Measurements from ENCODE around the gene OMP. TPM values are rescaled to one million over a fixed set of nuclear protein-coding genes. Genes with fewer than 3 reads are reported as not detected.

The OMP gene
- total and polyA plus RNA-seq, 2 of the 13 experiments (the other 11 are each of a cell fraction or from before 2014, with no cell fraction given), result not detected

GRCh38 chr11:77147668-77148321, 45.2 kb downstream of the OMP start:
- in situ Hi-C loops (cut with HindIII; ENCODE audit: extremely low pct_ligation_motif_present, low pct_unique_long_range_greater_than_20kb), result no loop called here
- H3K27ac ChIP-seq (ENCODE audit: extremely low read length, insufficient read depth, low read length), result no peak overlapping the region
- intact Hi-C loops (cut with micrococcal nuclease; ENCODE audit: unreplicated experiment), result no loop called here
- H3K9me3 ChIP-seq (ENCODE audit: low read length), result no peaks in the 10 kb centered on the region
- no peak overlapping the region for H3K4me3 ChIP-seq (replicated peaks in 1 of 3; ENCODE audit: insufficient read depth in 1 of 3, low read depth in 2 of 3, low read length in 3 of 3)
- no TSS peak for BruUV-seq (replicated peaks)
- DNase-seq (ENCODE audit: low spot score) (no peak), ATAC-seq (no peak), FAIRE-seq (no peak)
- ChIA-PET POLR2A (no interaction called here), CTCF (ENCODE audit: low intra/inter-chr PET ratio, low total read pairs) (no interaction called here)
- H4K20me1 ChIP-seq (ENCODE audit: insufficient read depth, low read length), result no peaks in the 10 kb centered on the region
- H3K27me3 ChIP-seq (ENCODE audit: control insufficient read depth in 1 of 2, insufficient read depth in 2 of 2, low read length in 2 of 2), result no peaks in the 10 kb centered on the region
- whole genome bisulfite sequencing (ENCODE audit: low lambda C conversion rate), result 95% methylated on average over 31 of the region's 47 CpGs
- no peak overlapping the region for H3K9ac ChIP-seq (ENCODE audit: insufficient read depth, low read depth, low read length)
- no peaks in the 10 kb centered on the region for H3K36me3 ChIP-seq (replicated peaks in 1 of 2; ENCODE audit: control insufficient read depth in 1 of 2, insufficient read depth in 2 of 2, low read length in 2 of 2)
- no peaks in the 10 kb centered on the region for H3K79me2 ChIP-seq (ENCODE audit: insufficient read depth, low read length)
- peaks cover 44% of the 10 kb centered on the region for H3K4me1 ChIP-seq (ENCODE audit: insufficient read depth, low read length)
- H3K4me2 ChIP-seq (ENCODE audit: low read depth, low read length), result no peak overlapping the region
- TF ChIP-seq ZNF501 (CRISPR knock-in tag; IDR thresholded peaks at IDR 0.05) (no peak), CEBPB (IDR thresholded peaks at IDR 0.05; ENCODE audit: borderline replicate concordance, low read depth, low read length) (peak; percentile 74)
- H2AFZ ChIP-seq (ENCODE audit: low read length), result no peak overlapping the region

GRCh38 chr11:77148963-77149715, 46.5 kb downstream of the OMP start:
- Histone ChIP-seq H3K4me3 (replicated peaks in 1 of 3; ENCODE audit: insufficient read depth in 1 of 3, low read depth in 2 of 3, low read length in 3 of 3) (no peak overlapping the region), H3K9me3 (ENCODE audit: low read length) (no peaks in the 10 kb centered on the region), H3K79me2 (ENCODE audit: insufficient read depth, low read length) (no peaks in the 10 kb centered on the region), H4K20me1 (ENCODE audit: insufficient read depth, low read length) (no peaks in the 10 kb centered on the region), H3K27me3 (ENCODE audit: control insufficient read depth in 1 of 2, insufficient read depth in 2 of 2, low read length in 2 of 2) (no peaks in the 10 kb centered on the region), H3K27ac (ENCODE audit: extremely low read length, insufficient read depth, low read length) (no peak overlapping the region), H3K9ac (ENCODE audit: insufficient read depth, low read depth, low read length) (no peak overlapping the region), H3K4me1 (ENCODE audit: insufficient read depth, low read length) (peaks cover 40% of the 10 kb centered on the region), H3K36me3 (replicated peaks in 1 of 2; ENCODE audit: control insufficient read depth in 1 of 2, insufficient read depth in 2 of 2, low read length in 2 of 2) (no peaks in the 10 kb centered on the region), H3K4me2 (ENCODE audit: low read depth, low read length) (no peak overlapping the region), H2AFZ (ENCODE audit: low read length) (no peak overlapping the region)
- no peak for FAIRE-seq
- ATAC-seq, result no peak
- BruUV-seq (replicated peaks), result no TSS peak
- CTCF ChIA-PET (ENCODE audit: low intra/inter-chr PET ratio, low total read pairs), result no interaction called here
- no peak for DNase-seq (ENCODE audit: low spot score)
- 93% methylated on average over 5 of the region's 8 CpGs for WGBS (ENCODE audit: low lambda C conversion rate)
- POLR2A ChIA-PET, result no interaction called here
- intact Hi-C loops (cut with micrococcal nuclease; ENCODE audit: unreplicated experiment), result no loop called here
- in situ Hi-C loops (cut with HindIII; ENCODE audit: extremely low pct_ligation_motif_present, low pct_unique_long_range_greater_than_20kb), result no loop called here
- no peak for TF ChIP-seq ZNF276 (CRISPR knock-in tag; IDR thresholded peaks at IDR 0.05; ENCODE audit: low read depth)
- TF ChIP-seq ZNF432 (CRISPR knock-in tag; IDR thresholded peaks at IDR 0.05; ENCODE audit: borderline replicate concordance), result no peak
- TF ChIP-seq ZNF318 (CRISPR knock-in tag; IDR thresholded peaks at IDR 0.05), result no peak

Measured in HepG2 (cell line).